Measurements from ENCODE around the gene HMGXB3.
"Not testable (repeated sequence)": the region's sequence is repeated elsewhere in the genome, so short reads cannot be mapped to it uniquely, and the experiment has no call there.

Gene HMGXB3

GRCh38 chr5:150082889-150083288 is 82.3 kb downstream of the HMGXB3 start:
- no peak for TF ChIP-seq CTCF (IDR thresholded peaks at IDR 0.05; ENCODE audit: control insufficient read depth, extremely low read depth, insufficient read depth)
- H3K4me3 ChIP-seq (ENCODE audit: low read depth, low read length): no peak overlapping the region
- no peak for DNase-seq (ENCODE audit: low read depth)

- H3K4me3 ChIP-seq (ENCODE audit: low read depth, low read length); DNase-seq (ENCODE audit: low read depth): not testable (repeated sequence)
Measured at GRCh38 chr5:150084754-150085153, 84.2 kb downstream of the HMGXB3 start.

- H3K4me3 ChIP-seq (ENCODE audit: low read depth, low read length): no peak overlapping the region
- no peak for TF ChIP-seq CTCF (IDR thresholded peaks at IDR 0.05; ENCODE audit: control insufficient read depth, extremely low read depth, insufficient read depth)
- no peak for DNase-seq (ENCODE audit: low read depth)
Measured at GRCh38 chr5:150085191-150085912, 84.8 kb downstream of the HMGXB3 start.

GRCh38 chr5:150085950-150086715 is 85.6 kb downstream of the HMGXB3 start, which contains the start of gene CSF1R:
TSS of gene CSF1R (minus strand) at chr5:150086554. CDS start at chr5:150086427, 127 bp downstream.
- H3K4me3 ChIP-seq (ENCODE audit: low read depth, low read length): no peak within 1 kb of the TSS
- TF ChIP-seq CTCF (IDR thresholded peaks at IDR 0.05; ENCODE audit: control insufficient read depth, extremely low read depth, insufficient read depth): no peak
- no peak for DNase-seq (ENCODE audit: low read depth)

GRCh38 chr5:150092159-150092787 is 91.7 kb downstream of the HMGXB3 start:
- DNase-seq (ENCODE audit: low read depth): no peak
- TF ChIP-seq CTCF (IDR thresholded peaks at IDR 0.05; ENCODE audit: control insufficient read depth, extremely low read depth, insufficient read depth): no peak
- no peak overlapping the region for H3K4me3 ChIP-seq (ENCODE audit: low read depth, low read length)

GRCh38 chr5:150097152-150097551 is 96.6 kb downstream of the HMGXB3 start:
- no peak for DNase-seq (ENCODE audit: low read depth)
- no peak for TF ChIP-seq CTCF (IDR thresholded peaks at IDR 0.05; ENCODE audit: control insufficient read depth, extremely low read depth, insufficient read depth)
- H3K4me3 ChIP-seq (ENCODE audit: low read depth, low read length): no peak overlapping the region

- no peak for TF ChIP-seq CTCF (IDR thresholded peaks at IDR 0.05; ENCODE audit: control insufficient read depth, extremely low read depth, insufficient read depth)
- H3K4me3 ChIP-seq (ENCODE audit: low read depth, low read length): no peak overlapping the region
- DNase-seq (ENCODE audit: low read depth): no peak
Measured at GRCh38 chr5:150101023-150101422, 100.5 kb downstream of the HMGXB3 start.
